PC-9 (cell line): ENCODE measurements around the gene BRSK1.

Experiments used
- CTCF ChIP-seq: fragments of 200-600 bp; sonication (generic); conservative IDR thresholded peaks from 2 replicates; pipeline ENCODE4 v1.6.1; 2017; ENCODE audit warnings: mixed run types, antibody characterized with exemption, mild to moderate bottlenecking, moderate library complexity
- EZH2 ChIP-seq: fragments of 200-600 bp; sonication (generic); IDR thresholded peaks from 2 replicates; pipeline ENCODE4 v1.8.0; 2017; ENCODE audit warnings: antibody characterized with exemption, low read depth

GRCh38 chr19:55319785-55320184 lies 36.0 kb downstream of the BRSK1 start:
- TF ChIP-seq CTCF (no peak), EZH2 (no peak)
